NK-92 treated with Interleukin-12 subunit alpha and Interleukin-12 subunit beta, amount 100 ng/mL, for 24 hours (cell line): ENCODE data around the gene NOS1AP.
"Not testable (repeated sequence)": the region's sequence is repeated elsewhere in the genome, so short reads cannot be mapped to it uniquely, and the experiment has no call there.

ENCODE experiments used
- DNase-seq: peaks from one replicate; lab custom pipeline; 2025; lab: John Stamatoyannopoulos, UW

The NOS1AP gene

GRCh38 chr1:162059721-162060120 is 9.8 kb upstream of the NOS1AP start:
- no peak for DNase-seq

DNA sequence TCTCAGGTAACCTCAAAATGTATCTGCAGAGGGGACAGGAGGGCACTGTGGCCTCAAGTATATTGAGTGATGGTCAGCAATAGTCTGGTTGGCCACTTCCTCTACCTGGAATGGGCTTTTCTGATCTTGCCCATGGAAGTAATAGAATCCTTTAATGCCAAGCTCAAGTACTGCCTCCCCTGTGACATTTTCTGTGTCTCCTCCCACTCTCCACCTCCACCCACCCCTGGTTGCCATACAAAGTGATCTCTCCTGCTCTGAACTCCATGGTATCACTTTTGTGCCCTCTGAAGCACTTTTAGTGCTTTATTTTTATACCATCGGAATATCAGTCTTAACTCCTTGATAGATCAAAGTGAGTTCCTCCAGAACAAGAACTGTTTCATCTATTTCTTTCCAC is 9.2 kb upstream of the NOS1AP start:
- DNase-seq = no peak

DNA sequence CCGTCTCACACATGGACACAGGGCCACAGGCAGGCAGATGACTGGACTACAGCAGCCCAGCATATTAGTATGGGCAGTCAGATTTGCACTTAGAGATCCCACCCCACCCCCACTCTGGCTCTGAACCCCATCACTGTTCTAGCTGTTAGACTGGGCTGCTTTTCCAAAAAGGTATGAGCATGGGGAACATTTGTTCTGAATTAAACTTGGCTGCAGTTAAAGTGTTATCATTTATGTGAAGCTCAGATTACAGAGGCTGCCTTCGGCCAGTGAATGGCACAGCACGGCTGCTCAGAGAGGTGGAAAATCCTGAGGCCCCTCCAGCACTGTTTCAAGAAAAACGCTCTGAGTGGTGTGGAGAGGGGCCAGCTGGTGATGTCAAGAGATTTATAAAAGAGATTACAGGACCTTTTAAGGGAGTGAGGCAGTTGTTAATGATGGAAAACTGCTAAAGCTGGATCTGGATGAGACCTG is 6.9 kb upstream of the NOS1AP start:
- no peak for DNase-seq

DNA sequence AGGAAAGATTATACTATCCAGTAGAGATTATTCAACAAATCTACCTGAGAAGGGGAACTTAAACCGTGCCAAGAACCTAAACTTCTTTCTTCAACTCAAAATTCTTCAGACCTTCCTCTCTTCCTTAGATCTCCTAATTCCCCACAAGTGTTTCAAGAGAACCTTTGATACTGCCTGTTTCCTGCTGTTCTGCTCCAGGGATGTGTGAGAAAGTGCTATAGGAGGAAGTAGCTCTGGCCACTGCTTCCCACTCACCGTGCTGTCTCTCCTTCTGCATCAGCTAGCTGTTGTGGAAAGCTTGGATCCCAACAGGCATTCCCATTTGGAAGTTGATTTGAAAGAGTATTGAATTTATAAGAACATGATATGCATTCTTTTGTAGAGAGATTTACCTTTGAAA is 4.5 kb upstream of the NOS1AP start:
- no peak for DNase-seq

DNA sequence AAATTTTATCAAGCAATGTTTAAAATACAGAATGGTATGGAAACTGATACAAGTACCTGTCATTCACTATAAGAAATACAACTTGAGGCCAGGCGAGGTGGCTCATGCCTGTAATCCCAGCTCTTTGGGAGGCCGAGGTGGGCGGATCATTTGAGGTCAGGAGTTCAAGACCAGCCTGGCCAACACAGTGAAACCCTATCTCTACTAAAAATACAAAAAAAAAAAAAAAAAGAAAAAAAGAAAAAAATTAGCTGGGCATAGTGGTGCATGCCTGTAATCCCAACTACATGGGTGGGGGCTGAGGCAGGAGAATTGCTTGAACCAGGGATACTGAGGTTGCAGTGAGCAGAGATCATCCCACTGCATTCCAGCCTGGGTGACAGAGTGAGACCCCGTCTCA is 2.7 kb upstream of the NOS1AP start:
- DNase-seq = not testable (repeated sequence)

GRCh38 chr1:162067466-162067865 is 2.0 kb upstream of the NOS1AP start:
- no peak for DNase-seq

DNA sequence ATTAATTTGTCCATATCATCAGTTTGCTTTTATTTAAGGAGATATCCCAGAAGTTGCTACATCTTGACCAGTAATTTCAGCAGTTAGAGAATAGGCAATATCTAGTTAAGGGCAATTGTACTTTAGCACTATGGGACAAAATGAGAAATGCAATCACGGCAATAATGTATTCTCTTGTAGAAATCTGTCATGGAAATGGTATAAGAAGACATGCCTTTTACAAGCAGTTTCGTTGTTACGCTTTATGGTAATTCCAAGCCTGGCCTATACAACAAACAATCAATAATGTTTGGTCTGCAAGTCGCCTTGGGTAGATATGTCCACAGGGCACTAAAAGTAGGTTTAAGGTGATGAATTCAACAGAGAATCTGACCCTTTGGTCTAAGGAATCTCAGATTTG is 1.2 kb upstream of the NOS1AP start:
- DNase-seq = no peak

DNA sequence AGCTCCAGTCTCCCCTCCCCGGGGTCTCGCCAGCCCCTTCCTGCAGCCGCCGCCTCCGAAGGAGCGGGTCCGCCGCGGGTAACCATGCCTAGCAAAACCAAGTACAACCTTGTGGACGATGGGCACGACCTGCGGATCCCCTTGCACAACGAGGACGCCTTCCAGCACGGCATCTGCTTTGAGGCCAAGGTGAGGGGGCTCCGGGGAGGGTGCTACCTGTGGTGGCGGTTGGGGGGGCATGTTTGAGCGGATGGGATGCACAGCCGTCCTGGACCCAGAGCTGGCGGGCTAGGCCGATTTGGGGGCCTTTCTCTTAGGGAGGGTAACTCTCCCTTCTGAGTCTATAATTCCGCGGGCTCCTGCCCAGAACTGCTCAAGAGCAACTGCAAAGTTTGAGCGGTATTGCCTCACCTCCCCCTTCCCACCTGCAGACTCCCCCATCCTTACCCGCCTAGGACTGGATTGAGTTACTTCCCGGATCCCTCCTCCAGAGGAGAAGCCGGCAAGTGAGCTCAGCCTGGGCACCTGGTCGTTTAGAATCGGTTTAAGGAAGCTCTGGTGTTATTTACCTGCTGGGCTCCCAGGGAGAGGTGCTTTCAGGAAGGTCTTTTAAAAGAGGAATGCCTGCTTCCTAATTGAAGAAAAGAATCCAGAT is 730 bp downstream of the NOS1AP start:
- no peak for DNase-seq

DNA sequence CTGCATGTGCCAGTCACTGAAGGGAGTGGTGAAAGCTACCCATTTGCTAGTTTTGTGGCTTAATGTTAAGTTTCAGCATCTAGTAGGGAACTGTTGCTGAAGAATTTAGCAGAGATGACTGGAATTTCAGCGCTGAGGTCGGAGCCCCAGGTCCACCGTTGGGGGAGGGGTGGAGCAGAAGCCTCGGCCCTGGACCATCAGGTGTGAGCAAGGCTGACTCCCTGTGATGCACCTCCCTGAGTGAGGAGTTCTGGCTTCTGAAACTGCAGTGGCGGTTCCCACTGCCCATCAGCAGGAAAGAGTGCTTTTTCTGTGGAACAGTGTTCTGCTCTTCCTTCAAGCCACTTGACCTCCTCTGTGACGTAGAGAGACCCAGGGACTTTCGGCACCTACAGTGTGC is 1.3 kb downstream of the NOS1AP start:
- DNase-seq = no peak

DNA sequence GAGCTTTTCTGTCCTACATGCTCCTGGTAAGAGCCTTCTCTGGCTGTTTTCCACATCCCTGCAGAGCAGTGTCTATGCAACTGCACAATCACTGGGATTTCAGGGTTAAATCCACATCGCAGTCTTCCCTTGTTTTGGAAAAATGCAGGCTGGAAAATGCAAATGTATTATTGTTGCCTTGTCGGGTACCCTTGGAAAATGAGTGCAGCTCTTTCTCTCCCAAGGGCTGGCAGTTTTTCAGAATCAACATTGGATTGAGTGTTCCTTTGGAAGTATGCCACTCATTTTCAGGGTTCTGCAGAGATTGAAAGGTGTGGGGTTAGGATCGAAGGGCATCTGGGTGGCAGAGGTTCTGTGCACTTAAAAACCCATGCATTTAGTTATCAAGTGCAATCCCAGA is 3.2 kb downstream of the NOS1AP start:
- DNase-seq = no peak

DNA sequence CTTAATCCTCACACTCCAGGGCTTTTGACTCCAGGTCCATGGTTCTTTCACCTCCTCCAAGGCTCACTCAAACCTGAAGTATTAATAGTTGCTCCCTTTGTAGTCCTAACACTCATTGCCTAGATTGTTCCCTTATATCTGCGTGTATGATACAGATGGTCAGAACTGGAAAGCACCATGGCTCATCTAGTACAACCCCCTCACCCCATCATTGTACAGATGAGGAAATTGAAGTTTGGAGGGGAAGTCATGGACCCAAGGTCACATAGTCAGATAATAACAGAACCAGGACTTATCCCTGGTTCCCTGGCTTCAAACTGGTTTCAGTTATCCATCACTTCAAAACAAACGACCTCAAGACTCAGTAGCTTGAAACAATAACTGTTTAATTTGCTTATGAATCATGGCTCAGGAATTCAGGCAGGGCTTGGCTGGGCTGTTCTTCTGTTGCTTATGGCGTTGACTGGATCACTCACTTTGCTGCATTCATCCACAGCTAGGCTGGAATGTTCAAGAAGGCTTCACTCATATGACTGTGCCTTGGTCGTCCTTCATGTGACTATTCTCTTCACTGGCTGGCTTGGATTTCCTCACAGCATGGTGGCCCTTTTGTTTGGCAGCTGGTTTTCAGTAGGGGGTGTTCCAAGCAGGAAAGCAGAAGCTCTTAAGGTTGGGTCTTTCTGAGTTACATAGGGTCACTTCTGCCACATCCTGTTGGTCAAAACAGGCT is 5.0 kb downstream of the NOS1AP start:
- DNase-seq = no peak

- no peak for DNase-seq
Measured at GRCh38 chr1:162075862-162076261, 6.4 kb downstream of the NOS1AP start.

GRCh38 chr1:162077648-162078299 is 8.3 kb downstream of the NOS1AP start:
- DNase-seq = no peak

DNA sequence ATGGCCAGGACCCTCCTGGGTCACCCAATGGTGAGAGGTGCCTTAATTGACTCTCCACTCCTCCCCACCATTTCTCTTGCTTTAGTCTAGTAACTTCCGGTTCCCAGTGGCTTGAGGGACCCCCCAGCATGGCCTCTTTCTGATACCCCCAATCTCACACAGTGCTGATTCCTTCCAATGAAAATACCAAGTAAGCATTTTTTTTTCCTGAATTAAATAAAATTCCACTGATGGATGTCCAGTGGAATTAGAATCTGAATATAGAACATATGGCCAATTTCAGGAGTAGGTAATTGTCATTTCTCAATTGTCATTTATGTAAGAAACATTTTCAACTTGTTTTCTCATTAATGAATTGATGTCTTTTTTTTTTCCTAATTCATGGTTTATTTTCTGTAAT is 9.5 kb downstream of the NOS1AP start:
- DNase-seq = no peak

DNA sequence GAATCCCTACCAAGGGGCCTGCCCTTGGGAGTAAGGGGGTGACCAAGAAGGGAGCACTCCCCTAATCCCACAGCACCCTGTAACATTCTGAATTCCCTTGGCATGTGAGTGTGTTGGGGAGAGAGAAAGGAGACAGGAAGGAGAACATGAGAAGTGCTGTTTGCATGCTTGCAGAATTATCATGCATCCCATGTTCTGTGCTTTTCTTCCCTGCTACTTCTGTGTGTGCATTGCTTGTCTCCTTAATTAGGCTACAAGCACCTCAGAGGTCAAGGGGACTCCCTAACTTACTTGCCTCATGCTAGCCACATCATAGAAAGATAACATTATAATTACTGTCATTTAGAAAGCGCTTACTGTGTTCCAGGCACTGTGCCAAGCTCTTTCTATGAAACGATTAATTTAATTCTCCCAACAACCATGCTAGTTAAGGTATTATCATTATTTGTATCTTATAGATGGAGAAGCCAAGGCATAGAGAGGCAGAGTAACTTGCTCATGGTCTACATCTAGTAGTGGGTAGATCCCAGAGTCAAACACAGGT is 11.1 kb downstream of the NOS1AP start:
- no peak for DNase-seq

- no peak for DNase-seq
Measured at GRCh38 chr1:162081316-162081715, 11.8 kb downstream of the NOS1AP start.

DNA sequence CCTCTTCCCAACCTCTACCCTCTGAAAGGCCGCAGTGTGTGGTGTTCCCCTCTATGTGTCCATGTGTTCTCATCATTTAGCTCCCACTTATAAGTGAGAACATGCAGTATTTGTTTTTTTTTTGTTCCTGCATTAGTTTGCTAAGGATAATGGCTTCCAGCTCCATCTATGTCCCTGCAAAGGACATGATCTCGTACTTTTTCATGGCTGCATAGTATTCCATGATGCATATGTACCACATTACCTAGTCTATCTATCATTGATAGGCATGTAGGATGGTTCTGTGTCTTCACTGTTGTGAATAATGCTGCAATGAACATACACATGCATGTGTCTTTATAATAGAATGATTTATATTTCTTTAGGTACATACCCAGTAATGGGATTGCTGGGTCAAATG is 12.6 kb downstream of the NOS1AP start:
- DNase-seq = not testable (repeated sequence)

DNA sequence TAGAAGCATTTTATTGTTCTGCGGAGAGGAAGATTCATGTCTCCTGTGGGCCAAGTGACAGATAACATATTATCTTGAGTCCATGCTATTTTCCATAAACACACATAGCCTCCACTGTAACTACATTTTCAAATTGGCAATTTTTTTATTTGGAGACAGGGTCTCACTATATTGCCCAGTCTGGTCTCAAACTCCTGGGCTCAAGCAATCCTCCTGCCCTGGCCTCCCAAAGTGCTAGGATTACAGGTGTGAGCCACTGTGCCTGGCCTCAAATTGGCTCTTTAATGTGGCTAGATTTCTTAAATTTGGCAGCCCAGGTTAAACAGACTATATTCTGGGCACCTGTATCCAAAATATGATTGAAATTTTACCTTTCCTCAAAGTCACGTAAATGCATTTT is 13.8 kb downstream of the NOS1AP start:
- no peak for DNase-seq

DNA sequence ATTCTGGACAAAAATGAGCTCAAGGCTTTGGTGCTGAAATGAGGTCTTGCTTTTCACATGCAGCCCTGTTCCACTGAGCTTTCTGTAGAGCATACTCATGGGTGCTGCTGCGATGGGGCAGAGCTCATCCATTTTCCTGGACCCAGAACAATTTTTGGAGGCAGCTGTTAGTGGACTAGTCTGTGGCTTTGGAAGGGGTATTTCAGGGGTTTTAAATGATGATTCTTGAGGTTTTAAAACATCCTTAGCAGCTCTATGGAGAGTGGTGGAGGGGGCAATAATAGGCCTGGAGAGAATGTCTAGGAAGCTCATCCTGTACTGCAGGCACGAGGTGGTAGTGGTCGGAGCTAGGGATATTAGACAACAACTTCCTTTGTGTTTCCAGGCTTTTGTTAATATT is 16.5 kb downstream of the NOS1AP start:
- no peak for DNase-seq

- DNase-seq = no peak
Measured at GRCh38 chr1:162087111-162087510, 17.6 kb downstream of the NOS1AP start.

DNA sequence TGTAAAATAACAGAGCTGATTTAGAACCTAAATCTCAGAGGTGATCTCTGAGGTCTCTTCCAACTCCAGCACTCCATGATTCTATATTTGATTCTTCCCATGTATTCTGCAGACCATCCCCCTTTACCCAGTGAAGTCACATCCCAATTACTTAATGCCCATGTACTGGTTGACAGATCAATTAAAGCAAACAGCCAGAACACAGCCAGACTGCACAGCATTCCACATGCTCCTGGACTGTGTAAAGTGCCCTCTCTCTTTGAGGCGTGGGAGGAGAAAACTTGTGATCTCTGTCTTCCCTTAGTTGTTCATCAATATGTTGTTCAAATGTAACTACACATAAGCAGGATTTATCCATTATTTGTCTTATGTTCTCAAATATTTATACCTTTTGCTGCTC is 18.1 kb downstream of the NOS1AP start:
- no peak for DNase-seq

GRCh38 chr1:162088281-162088969 is 18.9 kb downstream of the NOS1AP start:
- DNase-seq = no peak
